AG04450 (cell line): ENCODE measurements around the gene IMPDH1. TPM values are rescaled to one million over a fixed set of nuclear protein-coding genes. Genes with fewer than 3 reads are reported as not detected.

Experiments used
- CTCF ChIA-PET: fragments of 300-600, 350-600 bp; formaldehyde crosslinking; extraction: SDS; loops from one replicate; lab custom pipeline; 2022; ENCODE audit warnings: antibody characterized with exemption, inconsistent platforms; lab: Charles Lee
- POLR2A ChIA-PET: fragments of 350-600 bp; formaldehyde crosslinking; extraction: SDS; loops from one replicate; lab custom pipeline; 2021; ENCODE audit warnings: antibody characterized with exemption, inconsistent platforms; lab: Yijun Ruan, JAX
- DNase-seq: peaks from one replicate; pipeline ENCODE4 v3.0.0-alpha.2; 2011; ENCODE audit warnings: low read depth, low spot score
- H3K27ac ChIP-seq: one replicate; pipeline ENCODE4 v1.5.1; 2012; ENCODE audit warnings: low read depth, low read length, control low read depth
- H3K27me3 ChIP-seq: one replicate; pipeline ENCODE4 v1.6.0; 2012; ENCODE audit warnings: low read length; ENCODE audit not compliant: control insufficient read depth, insufficient read depth
- H3K4me3 ChIP-seq: 2 replicates; pipeline ENCODE4 v1.5.1; 2011; ENCODE audit warnings: mild to moderate bottlenecking, low read depth, low read length, control low read depth
- H3K9me3 ChIP-seq: 2 replicates; pipeline ENCODE4 v1.5.1; 2012; ENCODE audit warnings: low read length; ENCODE audit not compliant: control insufficient read depth, insufficient read depth
- CTCF ChIP-seq: IDR thresholded peaks from 2 replicates; pipeline ENCODE4 v1.5.1; 2011; ENCODE audit warnings: low read depth, low read length, control low read depth, inconsistent platforms
- polyA plus RNA-seq: library from polyadenylated mRNA; depleted of rRNA; stranded (reverse); fragments of >200 nt; gene quantifications from 2 replicates; pipeline ENCODE4 v1.2.3, GENCODE V29; 2011

The IMPDH1 gene
- polyA plus RNA-seq, 1 experiment, result 43.8 TPM

DNA sequence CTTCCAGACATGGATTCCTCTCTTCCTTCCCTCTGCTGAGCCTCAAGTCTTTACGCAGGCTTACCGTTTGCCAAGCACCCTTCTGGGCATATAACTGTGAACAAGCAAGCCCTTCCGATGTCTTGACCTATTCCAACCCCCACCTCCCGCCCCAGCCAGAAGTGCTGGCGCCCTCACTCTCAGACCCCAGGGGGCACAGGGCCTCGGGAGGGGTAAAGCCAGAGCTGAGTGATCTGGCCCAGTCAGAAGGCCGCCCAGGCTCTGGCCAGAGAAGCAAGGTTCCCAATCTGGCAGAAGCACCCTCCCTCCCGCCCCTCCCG lies 49.5 kb downstream of the IMPDH1 start:
- TF ChIP-seq CTCF, result no peak
- Histone ChIP-seq H3K9me3 (no peaks in the 10 kb centered on the region), H3K27me3 (peaks cover 87% of the 10 kb centered on the region), H3K27ac (no peak overlapping the region), H3K4me3 (no peak overlapping the region)
- ChIA-PET POLR2A (no interaction called here), CTCF (interaction anchor here (1.5 to 4.7 kb wide), 2 partner anchors 13 to 28 kb away, joined by 5 to 34 read pairs; no protein-coding TSS in a partner anchor)
- DNase-seq, result no peak

DNA sequence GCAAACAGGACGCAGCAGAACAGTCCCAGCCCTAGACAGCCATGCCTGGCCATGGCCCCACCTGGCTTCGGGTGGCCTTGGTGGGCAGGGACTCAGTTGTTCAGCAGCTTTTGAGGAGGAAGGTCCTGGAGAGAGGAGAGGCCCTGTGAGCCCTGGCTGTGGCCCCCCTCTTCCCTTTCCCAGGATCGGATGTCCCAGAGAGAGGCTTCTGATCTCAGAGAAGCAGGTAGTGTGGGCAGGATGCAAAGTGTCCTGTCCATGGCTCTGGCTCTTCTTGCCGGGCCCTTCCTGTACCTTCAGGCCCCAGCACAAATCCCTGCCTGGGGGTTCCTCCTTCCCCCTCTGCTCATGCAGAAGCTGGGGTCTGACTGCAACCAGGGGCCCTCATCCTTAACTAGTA lies 49.8 kb downstream of the IMPDH1 start:
- ChIA-PET POLR2A (no interaction called here), CTCF (interaction anchor here (1.5 to 4.7 kb wide), 2 partner anchors 12 to 28 kb away, joined by 5 to 34 read pairs; no protein-coding TSS in a partner anchor)
- no peak for DNase-seq
- no peak overlapping the region for H3K27ac ChIP-seq
- peaks cover 84% of the 10 kb centered on the region for H3K27me3 ChIP-seq
- no peak overlapping the region for H3K4me3 ChIP-seq
- no peaks in the 10 kb centered on the region for H3K9me3 ChIP-seq
- no peak for TF ChIP-seq CTCF

DNA sequence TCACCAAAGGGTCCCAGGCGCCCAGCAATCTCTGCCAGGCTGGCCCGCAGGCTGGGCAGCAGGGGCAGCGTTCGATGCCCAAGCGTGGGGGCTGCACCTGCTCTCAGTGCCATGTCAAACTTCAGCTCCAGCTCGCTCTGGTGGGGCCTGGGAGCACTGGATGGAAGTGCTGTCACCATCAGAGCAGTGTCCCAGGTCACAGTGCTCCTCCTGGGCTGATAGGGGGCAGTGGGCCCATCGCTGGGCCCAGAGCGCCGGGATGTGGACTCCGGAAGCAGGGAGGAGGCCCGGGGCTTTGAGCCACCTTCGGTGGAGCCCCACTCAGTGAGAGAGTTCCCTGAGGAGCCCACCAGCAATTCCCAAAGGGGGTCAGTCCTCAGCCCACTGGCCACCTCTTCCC lies 50.4 kb downstream of the IMPDH1 start:
- Histone ChIP-seq H3K27ac (no peak overlapping the region), H3K4me3 (no peak overlapping the region), H3K9me3 (no peaks in the 10 kb centered on the region), H3K27me3 (peaks cover 79% of the 10 kb centered on the region)
- ChIA-PET POLR2A (no interaction called here), CTCF (interaction anchor here (1.8 to 4.7 kb wide), 2 partner anchors 12 to 28 kb away, joined by 9 to 34 read pairs; no protein-coding TSS in a partner anchor)
- no peak for TF ChIP-seq CTCF
- DNase-seq, result no peak

- Histone ChIP-seq H3K27me3 (peaks cover 75% of the 10 kb centered on the region), H3K9me3 (no peaks in the 10 kb centered on the region), H3K4me3 (no peak overlapping the region), H3K27ac (no peak overlapping the region)
- POLR2A ChIA-PET, result no interaction called here
- no peak for TF ChIP-seq CTCF
- CTCF ChIA-PET, result interaction anchor here (0.6 to 4.7 kb wide), 5 partner anchors 11 to 40 kb away, joined by 3 to 34 read pairs (median 4); no protein-coding TSS in a partner anchor
- DNase-seq, result no peak
These were observed 51.5 kb downstream of the IMPDH1 start for GRCh38 chr7:128358233-128358632.

GRCh38 chr7:128357217-128357613 lies 52.6 kb downstream of the IMPDH1 start:
- no peaks in the 10 kb centered on the region for H3K9me3 ChIP-seq
- no peak overlapping the region for H3K27ac ChIP-seq
- TF ChIP-seq CTCF, result no peak
- CTCF ChIA-PET, result interaction anchor here (1.1 to 4.7 kb wide), 4 partner anchors 10 to 41 kb away, joined by 3 to 34 read pairs (median 4); no protein-coding TSS in a partner anchor
- POLR2A ChIA-PET, result no interaction called here
- peaks cover 77% of the 10 kb centered on the region for H3K27me3 ChIP-seq
- no peak for DNase-seq
- H3K4me3 ChIP-seq, result no peak overlapping the region
